Measurements from ENCODE around the gene SPTY2D1. TPM values are rescaled to one million over a fixed set of nuclear protein-coding genes. Genes with fewer than 3 reads are reported as not detected.

SPTY2D1 gene
- total RNA-seq, 1 donor from 2014 or later = 17.1 TPM

DNA sequence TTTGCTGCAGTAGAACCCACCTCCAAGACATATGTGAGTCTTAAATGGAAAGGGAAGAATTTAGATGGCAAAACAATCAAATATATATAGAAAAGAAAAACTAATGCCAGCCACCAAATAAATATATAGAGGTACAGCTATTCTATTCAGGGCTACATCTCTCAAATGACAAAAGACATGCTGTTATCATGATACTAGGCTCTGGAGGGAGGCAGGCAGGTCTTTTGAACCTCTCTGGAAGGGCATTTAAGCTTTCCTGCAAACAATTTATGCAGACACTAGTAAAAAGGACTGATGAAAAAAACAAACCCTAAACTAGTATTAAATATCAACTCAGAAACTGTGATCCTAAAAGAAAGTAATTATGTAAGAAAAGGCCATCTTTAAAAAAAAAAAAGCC lies 70.0 kb downstream of the SPTY2D1 start:
- DNase-seq (ENCODE audit: low spot score) = no peak

DNA sequence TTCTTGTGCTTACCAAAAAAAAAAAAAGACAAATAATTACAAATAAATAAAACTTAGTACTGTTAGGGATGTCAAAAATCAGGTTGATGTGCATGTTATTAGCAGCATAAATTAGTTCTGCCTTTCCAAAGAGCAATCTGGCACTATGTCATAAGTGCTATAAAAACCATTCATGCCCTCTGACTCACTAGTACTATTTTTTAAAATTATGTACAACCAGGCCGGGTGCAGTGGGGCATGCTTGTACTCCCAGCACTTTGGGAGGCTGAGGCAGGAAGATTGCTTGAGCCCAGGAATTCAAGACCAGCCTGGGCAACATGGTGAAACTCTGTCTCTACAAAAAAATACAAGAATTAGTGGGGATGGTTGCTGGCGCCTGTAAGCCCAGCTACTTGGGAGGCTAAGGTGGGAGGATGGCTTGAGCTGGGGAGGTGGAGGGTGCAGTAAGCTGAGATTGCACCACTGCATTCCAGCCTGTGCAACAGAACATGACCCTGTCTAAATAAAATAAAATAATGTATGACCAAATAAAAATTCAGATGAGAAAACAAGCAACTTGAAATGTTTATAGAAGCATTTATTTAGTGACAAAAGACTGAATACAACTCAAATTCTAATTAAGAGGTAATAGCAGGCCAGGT lies 70.9 kb downstream of the SPTY2D1 start:
- DNase-seq (ENCODE audit: low spot score) = no peak

Other genes with a start within 250 kb of the SPTY2D1 start
- gene LDHA, start 239.8 kb downstream of the SPTY2D1 start, total RNA-seq = 957 TPM
- not detected for gene LDHC, start 222.0 kb downstream of the SPTY2D1 start, total RNA-seq
- not detected for gene LDHAL6A, start 178.5 kb downstream of the SPTY2D1 start, total RNA-seq
- gene TSG101, start 107.4 kb downstream of the SPTY2D1 start, total RNA-seq = 46.9 TPM
- 29.0 TPM for gene UEVLD, start 45.6 kb downstream of the SPTY2D1 start, total RNA-seq
- gene MISFA, start 34.6 kb downstream of the SPTY2D1 start, total RNA-seq = 3.7 TPM
- 6.1 TPM for gene TMEM86A, start 64.4 kb upstream of the SPTY2D1 start, total RNA-seq
- gene IGSF22, start 91.8 kb upstream of the SPTY2D1 start, total RNA-seq = 1.00 TPM
- gene PTPN5, start 157.5 kb upstream of the SPTY2D1 start, total RNA-seq = 1.1 TPM